Colonic mucosa (tissue), 4 donors: ENCODE measurements around the gene GRIN2B. TPM values are rescaled to one million over a fixed set of nuclear protein-coding genes. Genes with fewer than 3 reads are reported as not detected.

Source experiments
- DNase-seq: peaks from one replicate; pipeline ENCODE4 v3.0.0-alpha.2; 2020
- H3K27ac ChIP-seq: fragments of 200-600 bp; one replicate; pipeline ENCODE4 v1.8.0; 2021
- H3K27me3 ChIP-seq: fragments of 200-600 bp; one replicate; pipeline ENCODE4 v1.8.0; 2021
- H3K36me3 ChIP-seq: fragments of 200-600 bp; one replicate; pipeline ENCODE4 v1.8.0; 2021
- H3K4me1 ChIP-seq: fragments of 200-600 bp; one replicate; pipeline ENCODE4 v1.8.0; 2021; ENCODE audit warnings: mild to moderate bottlenecking
- H3K4me3 ChIP-seq: fragments of 200-600 bp; one replicate; pipeline ENCODE4 v1.8.0; 2021
- H3K9ac ChIP-seq, 2 donors: one replicate each; pipeline ENCODE4 v1.7.0; 2013; ENCODE audit warnings: control low read depth in 2 of 2, low read depth in 2 of 2, low read length in 2 of 2
- H3K9me3 ChIP-seq: fragments of 200-600 bp; one replicate; pipeline ENCODE4 v1.8.0; 2021
- intact Hi-C: fragments of 100-400 bp; cut with DNase I; formaldehyde crosslinking; loops from one replicate; pipeline ENCODE4 v1.14.1; 2022
- total RNA-seq, 2 donors: library from RNA; stranded (reverse); fragmentation: NEBNext Ultra II Directional in 1 of 2; extraction: Animal tissue kit (Norgen Biotek cat#: 25700) in 1 of 2; gene quantifications; one replicate each; pipeline ENCODE4 v1.2.1, GENCODE V29; 2021
- TF ChIP-seq, protein P1 (sequence below): fragments of 200-600 bp; IDR thresholded peaks from one replicate; pipeline ENCODE4 v1.8.0; 2022; ENCODE audit warnings: antibody characterized with exemption, mild to moderate bottlenecking
- donor health status: healthy.
- donor health status: DM: no; HTN: no; CAD: no.
- donor health status: DM: no; HTN: no; CAD: no.

GRIN2B gene
- total RNA-seq, 2 donors from 2014 or later: 1.5 to 2.1 TPM

DNA sequence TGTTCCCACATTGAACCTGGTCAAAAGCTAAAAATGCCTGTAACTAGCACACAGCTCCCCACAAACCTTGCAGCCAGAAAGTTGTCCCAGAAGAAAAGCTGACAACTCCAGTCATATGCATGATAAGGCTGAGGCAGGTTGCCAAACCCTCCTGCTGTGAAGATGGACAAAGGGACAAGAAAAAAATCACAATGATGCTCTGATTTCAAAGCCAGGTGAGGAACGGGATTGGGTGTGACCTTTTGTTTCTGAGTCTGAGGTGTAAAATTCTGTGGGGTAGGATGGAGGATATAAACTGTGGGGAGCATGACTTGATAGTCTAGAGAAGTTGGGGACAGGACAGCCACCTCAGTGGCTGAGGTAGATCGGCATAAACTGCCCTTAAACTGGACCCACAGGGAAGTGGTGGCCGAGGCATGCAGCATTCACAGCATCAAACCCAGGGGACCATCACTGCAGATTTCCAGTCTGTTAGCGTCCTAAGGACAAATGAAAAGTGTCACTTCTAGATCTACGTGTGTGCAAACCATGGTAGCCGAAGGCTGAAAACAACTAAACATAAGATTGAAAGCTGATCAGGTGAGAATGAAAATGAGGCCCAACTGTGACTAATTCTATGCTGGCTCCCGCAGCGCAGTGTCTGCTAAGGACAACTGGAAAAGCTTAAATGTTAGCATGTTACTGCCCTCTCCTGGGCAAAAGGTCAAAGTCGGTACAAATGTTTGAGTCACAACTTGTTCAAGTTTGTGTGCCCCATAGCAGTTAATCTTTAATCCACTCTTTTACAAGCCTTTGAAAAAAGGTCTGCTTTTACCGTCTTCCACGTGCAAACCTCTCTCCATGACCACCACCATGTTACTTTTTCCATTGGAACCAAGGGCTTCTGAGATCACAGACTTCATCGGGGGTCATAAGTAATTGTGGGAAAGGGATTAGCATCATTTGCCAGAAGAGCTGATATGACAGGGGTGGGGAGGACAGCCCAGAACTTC lies 39.8 kb downstream of the GRIN2B start:
- no peak overlapping the region for H3K4me3 ChIP-seq
- H3K36me3 ChIP-seq: no peaks in the 10 kb centered on the region
- H3K9ac ChIP-seq: no peak overlapping the region
- DNase-seq: peak; percentile 84
- H3K9me3 ChIP-seq: no peaks in the 10 kb centered on the region
- H3K4me1 ChIP-seq: no peaks in the 10 kb centered on the region
- no peak overlapping the region for H3K27ac ChIP-seq
- intact Hi-C loops: loop anchor here (5.0 to 10.0 kb wide), 2 partner anchors 74 to 223 kb away; no protein-coding TSS in a partner anchor
- H3K27me3 ChIP-seq: no peaks in the 10 kb centered on the region
- TF ChIP-seq, protein P1, sequence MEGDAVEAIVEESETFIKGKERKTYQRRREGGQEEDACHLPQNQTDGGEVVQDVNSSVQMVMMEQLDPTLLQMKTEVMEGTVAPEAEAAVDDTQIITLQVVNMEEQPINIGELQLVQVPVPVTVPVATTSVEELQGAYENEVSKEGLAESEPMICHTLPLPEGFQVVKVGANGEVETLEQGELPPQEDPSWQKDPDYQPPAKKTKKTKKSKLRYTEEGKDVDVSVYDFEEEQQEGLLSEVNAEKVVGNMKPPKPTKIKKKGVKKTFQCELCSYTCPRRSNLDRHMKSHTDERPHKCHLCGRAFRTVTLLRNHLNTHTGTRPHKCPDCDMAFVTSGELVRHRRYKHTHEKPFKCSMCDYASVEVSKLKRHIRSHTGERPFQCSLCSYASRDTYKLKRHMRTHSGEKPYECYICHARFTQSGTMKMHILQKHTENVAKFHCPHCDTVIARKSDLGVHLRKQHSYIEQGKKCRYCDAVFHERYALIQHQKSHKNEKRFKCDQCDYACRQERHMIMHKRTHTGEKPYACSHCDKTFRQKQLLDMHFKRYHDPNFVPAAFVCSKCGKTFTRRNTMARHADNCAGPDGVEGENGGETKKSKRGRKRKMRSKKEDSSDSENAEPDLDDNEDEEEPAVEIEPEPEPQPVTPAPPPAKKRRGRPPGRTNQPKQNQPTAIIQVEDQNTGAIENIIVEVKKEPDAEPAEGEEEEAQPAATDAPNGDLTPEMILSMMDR: peak; percentile 20

DNA sequence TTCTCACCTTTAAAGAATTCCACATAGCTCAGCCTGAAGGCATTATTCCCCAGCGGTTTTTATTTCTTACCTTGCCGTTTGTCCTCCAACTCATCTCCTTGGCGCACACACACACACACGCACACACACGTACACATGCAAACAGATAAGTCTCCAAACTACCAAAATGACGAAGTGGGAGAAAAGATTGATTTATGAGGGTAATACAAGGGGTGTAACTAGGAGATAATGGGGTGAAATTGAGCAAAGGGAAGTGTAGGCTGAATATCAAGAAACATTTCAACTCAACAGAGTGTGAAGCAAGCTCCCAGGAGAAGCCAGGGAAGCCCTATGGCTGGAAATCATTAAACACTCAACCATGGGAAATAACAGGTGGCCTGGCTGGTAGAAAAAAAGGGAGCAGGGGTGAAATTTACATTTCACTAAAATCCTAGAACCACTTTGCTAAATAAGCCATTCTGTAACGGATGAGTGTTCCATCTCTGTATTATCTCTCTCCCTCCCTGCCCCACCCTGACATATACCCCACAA lies 41.0 kb downstream of the GRIN2B start:
- no peaks in the 10 kb centered on the region for H3K36me3 ChIP-seq
- no peak overlapping the region for H3K27ac ChIP-seq
- intact Hi-C loops: loop anchor here (5.0 to 10.0 kb wide), 2 partner anchors 73 to 224 kb away; no protein-coding TSS in a partner anchor

DNA sequence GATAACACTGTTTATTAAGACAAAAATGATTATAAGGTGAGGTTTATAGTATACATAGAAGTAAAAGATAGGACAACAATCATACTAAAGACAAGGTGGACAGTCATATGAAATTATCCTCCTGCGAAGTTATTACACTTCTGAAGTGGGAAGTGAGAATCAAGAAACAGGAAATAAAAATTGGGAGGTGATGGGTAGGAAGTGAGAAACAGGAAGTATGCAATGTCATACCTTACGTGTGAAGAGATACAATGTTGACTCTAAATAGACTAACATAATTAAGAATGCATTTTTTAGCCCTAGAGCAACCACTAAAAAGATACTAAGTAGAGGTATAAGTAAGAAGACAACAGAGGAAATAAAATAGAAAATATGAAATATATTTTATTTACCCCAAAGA lies 43.7 kb downstream of the GRIN2B start:
- intact Hi-C loops: no loop called here
- no peak for DNase-seq
- Histone ChIP-seq H3K27me3 (no peaks in the 10 kb centered on the region), H3K27ac (no peak overlapping the region), H3K4me1 (no peaks in the 10 kb centered on the region), H3K9me3 (no peaks in the 10 kb centered on the region), H3K36me3 (no peaks in the 10 kb centered on the region), H3K9ac (no peak overlapping the region), H3K4me3 (no peak overlapping the region)
- TF ChIP-seq, protein P1: no peak

More for the DNA sequence above, 41.0 kb downstream of the GRIN2B start:
- no peak overlapping the region for H3K4me3 ChIP-seq
- H3K9ac ChIP-seq: no peak overlapping the region
- H3K27me3 ChIP-seq: no peaks in the 10 kb centered on the region
- no peaks in the 10 kb centered on the region for H3K4me1 ChIP-seq
- TF ChIP-seq, protein P1: no peak
- H3K9me3 ChIP-seq: no peaks in the 10 kb centered on the region
- no peak for DNase-seq

DNA sequence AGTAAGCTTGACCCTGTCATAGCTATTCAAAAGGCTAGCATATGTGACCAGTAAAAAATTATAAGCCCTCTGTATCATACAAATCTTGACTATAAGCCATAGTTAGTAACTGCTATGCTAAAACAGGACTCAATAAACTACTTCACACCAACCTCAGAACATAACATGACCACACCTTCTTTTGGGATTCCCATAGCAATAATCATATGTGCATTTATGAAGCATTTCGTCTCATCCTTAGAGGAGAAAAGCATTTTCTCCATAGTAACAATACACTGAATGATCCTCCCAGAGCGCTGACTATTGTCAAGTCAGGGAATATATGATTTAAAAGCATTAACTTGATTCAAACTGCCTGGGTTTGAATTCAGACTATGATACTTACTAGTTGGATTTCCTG lies 46.2 kb downstream of the GRIN2B start:
- Histone ChIP-seq H3K4me1 (no peaks in the 10 kb centered on the region), H3K27me3 (no peaks in the 10 kb centered on the region)

More for the DNA sequence above, 46.2 kb downstream of the GRIN2B start:
- no peak overlapping the region for H3K27ac ChIP-seq
- no peak for DNase-seq
- intact Hi-C loops: no loop called here
- H3K9me3 ChIP-seq: no peaks in the 10 kb centered on the region
- no peak overlapping the region for H3K4me3 ChIP-seq
- TF ChIP-seq, protein P1: no peak
- H3K36me3 ChIP-seq: no peaks in the 10 kb centered on the region
- H3K9ac ChIP-seq: no peak overlapping the region
